OCI-LY1 (cell line): ENCODE measurements around the gene RNF175.

Experiments used
- H2AFZ ChIP-seq: fragments of 200-600 bp; sonication (generic), shearing (Covaris generic); 2 replicates; pipeline ENCODE4 v1.6.0; 2014; ENCODE audit warnings: antibody characterized with exemption, mild to moderate bottlenecking, low read length
- H3F3A ChIP-seq: fragments of 200-600 bp; sonication (generic), shearing (Covaris generic); 2 replicates; pipeline ENCODE4 v1.6.0; 2014; ENCODE audit warnings: mild to moderate bottlenecking, antibody characterized with exemption, low read length, moderate library complexity; ENCODE audit not compliant: insufficient read depth
- H3K27ac ChIP-seq: fragments of 200-600 bp; sonication (generic); 2 replicates; pipeline ENCODE4 v1.5.1; 2014; ENCODE audit warnings: low read length, mixed run types, mild to moderate bottlenecking, low read depth; ENCODE audit not compliant: poor library complexity, severe bottlenecking
- H3K27me3 ChIP-seq: fragments of 200-600 bp; sonication (generic); 2 replicates; pipeline ENCODE4 v1.6.0; 2014; ENCODE audit warnings: antibody characterized with exemption, mild to moderate bottlenecking, low read length, moderate library complexity; ENCODE audit not compliant: insufficient read depth
- H3K36me3 ChIP-seq: fragments of 200-600 bp; sonication (generic); 2 replicates; pipeline ENCODE4 v1.6.1; 2014; ENCODE audit warnings: mild to moderate bottlenecking, antibody characterized with exemption, low read length, moderate library complexity, mixed read lengths; ENCODE audit not compliant: insufficient read depth
- H3K4me1 ChIP-seq: fragments of 200-600 bp; sonication (generic); 2 replicates; pipeline ENCODE4 v1.5.1; 2014; ENCODE audit warnings: mild to moderate bottlenecking, low read length, moderate library complexity; ENCODE audit not compliant: insufficient read depth, severe bottlenecking
- H3K4me2 ChIP-seq: fragments of 200-600 bp; sonication (generic), shearing (Covaris generic); 2 replicates; pipeline ENCODE4 v1.6.1; 2014; ENCODE audit warnings: low read length
- H3K4me3 ChIP-seq: fragments of 200-600 bp; sonication (generic); 2 replicates; pipeline ENCODE4 v1.5.1; 2014; ENCODE audit warnings: low read length, low read depth, mild to moderate bottlenecking, mixed read lengths; ENCODE audit not compliant: poor library complexity, severe bottlenecking
- H3K79me2 ChIP-seq: fragments of 200-600 bp; shearing (Covaris generic); 2 replicates; pipeline ENCODE4 v1.6.1; 2016; ENCODE audit warnings: mixed run types, low read length, mixed read lengths; ENCODE audit not compliant: insufficient read depth
- H3K9ac ChIP-seq: fragments of 200-600 bp; sonication (generic), shearing (Covaris generic); 2 replicates; pipeline ENCODE4 v1.6.1; 2014; ENCODE audit warnings: mild to moderate bottlenecking, low read length, mixed read lengths
- H3K9me2 ChIP-seq: fragments of 200-600 bp; sonication (generic), shearing (Covaris generic); 2 replicates; pipeline ENCODE4 v1.6.1; 2014; ENCODE audit warnings: low read depth, mild to moderate bottlenecking, low read length, mixed read lengths
- H3K9me3 ChIP-seq: fragments of 200-600 bp; shearing (Covaris generic); 2 replicates; pipeline ENCODE4 v1.6.1; 2014; ENCODE audit warnings: low read length, mixed read lengths
- H4K20me1 ChIP-seq: fragments of 200-600 bp; sonication (generic), shearing (Covaris generic); 2 replicates; pipeline ENCODE4 v1.6.0; 2016; ENCODE audit warnings: mild to moderate bottlenecking, low read length; ENCODE audit not compliant: insufficient read depth
- CTCF ChIP-seq: fragments of 200-600 bp; sonication (generic), shearing (Covaris generic); IDR thresholded peaks from 2 replicates; pipeline ENCODE4 v1.5.1; 2017; ENCODE audit warnings: mild to moderate bottlenecking, antibody characterized with exemption, low read length, moderate library complexity, mixed read lengths
- EZH2 ChIP-seq: fragments of 200-600 bp; sonication (generic), shearing (Covaris generic); IDR thresholded peaks from 2 replicates; pipeline ENCODE4 v1.8.0; 2017; ENCODE audit warnings: borderline replicate concordance, mixed run types, mild to moderate bottlenecking, antibody characterized with exemption, low read length, moderate library complexity, mixed read lengths

The RNF175 gene

GRCh38 chr4:153684971-153685371 lies 74.9 kb downstream of the RNF175 start:
- Histone ChIP-seq H3K9ac (no peak overlapping the region), H2AFZ (no peak overlapping the region), H3K9me2 (no peaks in the 10 kb centered on the region), H3K36me3 (no peaks in the 10 kb centered on the region; the same call in 1 of the 2 replicates), H3K4me3 (peak overlapping the region; percentile 50), H3K79me2 (no peaks in the 10 kb centered on the region), H3K27me3 (peaks cover 5% of the 10 kb centered on the region; the same call in 1 of the 2 replicates), H3K9me3 (0 out of 2 replicates have a peak, but pooled peaks cover 2% of the 10 kb centered on the region), H4K20me1 (no peaks in the 10 kb centered on the region), H3K4me2 (peak overlapping the region; percentile 68; the same call in 1 of the 2 replicates), H3F3A (no peaks in the 10 kb centered on the region), H3K27ac (no peak overlapping the region), H3K4me1 (peaks cover 9% of the 10 kb centered on the region)
- TF ChIP-seq EZH2 (no peak), CTCF (no peak)

- 0 out of 2 replicates have a peak, but pooled peaks cover 2% of the 10 kb centered on the region for H3K9me3 ChIP-seq
- peaks cover 9% of the 10 kb centered on the region for H3K4me1 ChIP-seq
- H3K9me2 ChIP-seq = no peaks in the 10 kb centered on the region
- H3K4me2 ChIP-seq = peak within 1 kb of the TSS; percentile 68
- H3K36me3 ChIP-seq = no peaks in the 10 kb centered on the region; the same call in 1 of the 2 replicates
- H3K27ac ChIP-seq = no peak within 1 kb of the TSS
- H3K9ac ChIP-seq = no peak within 1 kb of the TSS; the same call in 1 of the 2 replicates
- H4K20me1 ChIP-seq = no peaks in the 10 kb centered on the region
- H3K27me3 ChIP-seq = peaks cover 5% of the 10 kb centered on the region; the same call in 1 of the 2 replicates
- H3K4me3 ChIP-seq = peak within 1 kb of the TSS; percentile 50
- H3K79me2 ChIP-seq = no peaks in the 10 kb centered on the region
- TF ChIP-seq EZH2 (no peak), CTCF (no peak)
- no peak within 1 kb of the TSS for H2AFZ ChIP-seq
- no peaks in the 10 kb centered on the region for H3F3A ChIP-seq
These were observed 75.4 kb downstream of the RNF175 start, which contains the start of gene TLR2 for GRCh38 chr4:153684182-153684970. Gene TLR2, plus strand, starts transcription at chr4:153684280. Its CDS starts 18,628 bp downstream, at chr4:153702908.

GRCh38 chr4:153683763-153684181 lies 76.1 kb downstream of the RNF175 start:
- Histone ChIP-seq H3K4me2 (peak overlapping the region; percentile 68), H3K79me2 (no peaks in the 10 kb centered on the region), H2AFZ (no peak overlapping the region), H3K9ac (no peak overlapping the region; the same call in 1 of the 2 replicates), H3K9me2 (no peaks in the 10 kb centered on the region), H3K4me1 (peaks cover 9% of the 10 kb centered on the region), H4K20me1 (no peaks in the 10 kb centered on the region), H3K4me3 (peak overlapping the region; percentile 50), H3K27me3 (peaks cover 5% of the 10 kb centered on the region; the same call in 1 of the 2 replicates), H3K9me3 (0 out of 2 replicates have a peak, but pooled peaks cover 2% of the 10 kb centered on the region), H3K36me3 (no peaks in the 10 kb centered on the region; the same call in 1 of the 2 replicates), H3K27ac (no peak overlapping the region), H3F3A (no peaks in the 10 kb centered on the region)
- TF ChIP-seq EZH2 (no peak), CTCF (no peak)
